Mesenchymal stem cell (in vitro differentiated cells and primary cell): Measurements from ENCODE around the gene IGIP.
"Not testable (repeated sequence)": the region's sequence is repeated elsewhere in the genome, so short reads cannot be mapped to it uniquely, and the experiment has no call there.

Experiments
- DNase-seq: peaks from one replicate; pipeline ENCODE4 v3.0.0-alpha.2; 2013
- H2AFZ ChIP-seq: one replicate; pipeline ENCODE4 v1.6.1; 2013; ENCODE audit warnings: low read depth, mild to moderate bottlenecking, control low read depth, inconsistent platforms, low read length, moderate library complexity
- H2AK5ac ChIP-seq: 2 replicates; pipeline ENCODE4 v1.6.1; 2013; ENCODE audit warnings: low read length, moderate library complexity, mild to moderate bottlenecking, inconsistent platforms; ENCODE audit not compliant: severe bottlenecking
- H2BK120ac ChIP-seq: one replicate; pipeline ENCODE4 v1.6.1; 2013; ENCODE audit warnings: low read depth, mild to moderate bottlenecking, inconsistent platforms, low read length, moderate library complexity
- H2BK12ac ChIP-seq, 2 experiments: one replicate each; pipeline ENCODE4 v1.6.1; 2013; ENCODE audit warnings: inconsistent platforms in 2 of 2, low read length in 2 of 2, mild to moderate bottlenecking in 2 of 2, moderate library complexity in 2 of 2, control low read depth in 1 of 2
- H2BK15ac ChIP-seq: one replicate; pipeline ENCODE4 v1.6.1; 2013; ENCODE audit warnings: mild to moderate bottlenecking, low read depth, inconsistent platforms; ENCODE audit not compliant: poor library complexity, severe bottlenecking
- H2BK5ac ChIP-seq: 2 replicates; pipeline ENCODE4 v1.6.1; 2013; ENCODE audit warnings: low read depth, mild to moderate bottlenecking, low read length, control low read depth, inconsistent platforms; ENCODE audit not compliant: poor library complexity, severe bottlenecking
- H3K14ac ChIP-seq, 2 experiments: one replicate each; pipeline ENCODE4 v1.6.1; 2013; ENCODE audit warnings: inconsistent platforms in 2 of 2, low read length in 2 of 2, control low read depth in 1 of 2, mild to moderate bottlenecking in 1 of 2, moderate library complexity in 1 of 2
- H3K18ac ChIP-seq, 2 experiments: one replicate each; pipeline ENCODE4 v1.6.1; 2013; ENCODE audit warnings: inconsistent platforms in 2 of 2, low read length in 2 of 2, control low read depth in 1 of 2, low read depth in 1 of 2, mild to moderate bottlenecking in 1 of 2
- H3K23ac ChIP-seq, 2 experiments: one replicate each; pipeline ENCODE4 v1.6.1; 2013; ENCODE audit warnings: inconsistent platforms in 2 of 2, low read length in 2 of 2, mild to moderate bottlenecking in 2 of 2, moderate library complexity in 2 of 2, control low read depth in 1 of 2
- H3K27ac ChIP-seq: 2 replicates; pipeline ENCODE4 v1.5.1; 2013; ENCODE audit warnings: mild to moderate bottlenecking, moderate library complexity, low read length, control low read depth, inconsistent platforms; ENCODE audit not compliant: poor library complexity, severe bottlenecking
- H3K27me3 ChIP-seq, 2 experiments: 2 replicates each; pipeline versions ENCODE4 v1.6.1 to v1.7.0; 2013; ENCODE audit warnings: low read length in 2 of 2, mild to moderate bottlenecking in 2 of 2, moderate library complexity in 2 of 2, control low read depth in 1 of 2, inconsistent platforms in 1 of 2; ENCODE audit not compliant: control insufficient read depth in 1 of 2, insufficient read depth in 1 of 2
- H3K36me3 ChIP-seq, 2 experiments: 2 replicates each; pipeline versions ENCODE4 v1.6.1 to v1.7.0; 2013; ENCODE audit warnings: low read length in 2 of 2, control low read depth in 1 of 2, inconsistent platforms in 1 of 2, low read depth in 1 of 2, mild to moderate bottlenecking in 1 of 2; ENCODE audit not compliant: insufficient read depth in 2 of 2, control insufficient read depth in 1 of 2
- H3K4ac ChIP-seq, 2 experiments: one replicate each; pipeline ENCODE4 v1.6.1; 2013; ENCODE audit warnings: inconsistent platforms in 2 of 2, low read length in 2 of 2, mild to moderate bottlenecking in 2 of 2, moderate library complexity in 2 of 2, control low read depth in 1 of 2, low read depth in 1 of 2
- H3K4me1 ChIP-seq: 2 replicates; pipeline ENCODE4 v1.6.1; 2013; ENCODE audit warnings: low read depth, low read length, control low read depth; ENCODE audit not compliant: control insufficient read depth, insufficient read depth
- H3K4me2 ChIP-seq: 2 replicates; pipeline ENCODE4 v1.6.1; 2013; ENCODE audit warnings: low read length, mild to moderate bottlenecking, inconsistent platforms; ENCODE audit not compliant: poor library complexity, severe bottlenecking
- H3K4me3 ChIP-seq, 2 experiments: 2 replicates each; pipeline versions ENCODE4 v1.5.1 to v1.7.0; 2013; ENCODE audit warnings: low read length in 2 of 2, mild to moderate bottlenecking in 2 of 2, control low read depth in 1 of 2, low read depth in 1 of 2; ENCODE audit not compliant: insufficient read depth in 1 of 2
- H3K79me1 ChIP-seq: replicated peaks from 2 replicates; pipeline ENCODE4 v1.6.1; 2013; ENCODE audit warnings: mild to moderate bottlenecking, control low read depth, low read length, inconsistent platforms; ENCODE audit not compliant: poor library complexity, severe bottlenecking
- H3K9ac ChIP-seq: 2 replicates; pipeline ENCODE4 v1.7.0; 2013; ENCODE audit warnings: mild to moderate bottlenecking, low read length, moderate library complexity
- H3K9me3 ChIP-seq: 2 replicates; pipeline ENCODE4 v1.7.0; 2013; ENCODE audit warnings: mild to moderate bottlenecking, low read length; ENCODE audit not compliant: control insufficient read depth
- H4K8ac ChIP-seq: one replicate; pipeline ENCODE4 v1.6.1; 2013; ENCODE audit warnings: inconsistent platforms, mild to moderate bottlenecking, low read length, moderate library complexity
- H4K91ac ChIP-seq: one replicate; pipeline ENCODE4 v1.6.1; 2013; ENCODE audit warnings: mild to moderate bottlenecking, low read length, inconsistent platforms
- WGBS: methylation state at CpG from one replicate; pipeline ENCODE4 v1.1.7; 2013; ENCODE audit warnings: mixed read lengths; 5-methylcytosine and 5-hydroxymethylcytosine counted together

IGIP gene

DNA sequence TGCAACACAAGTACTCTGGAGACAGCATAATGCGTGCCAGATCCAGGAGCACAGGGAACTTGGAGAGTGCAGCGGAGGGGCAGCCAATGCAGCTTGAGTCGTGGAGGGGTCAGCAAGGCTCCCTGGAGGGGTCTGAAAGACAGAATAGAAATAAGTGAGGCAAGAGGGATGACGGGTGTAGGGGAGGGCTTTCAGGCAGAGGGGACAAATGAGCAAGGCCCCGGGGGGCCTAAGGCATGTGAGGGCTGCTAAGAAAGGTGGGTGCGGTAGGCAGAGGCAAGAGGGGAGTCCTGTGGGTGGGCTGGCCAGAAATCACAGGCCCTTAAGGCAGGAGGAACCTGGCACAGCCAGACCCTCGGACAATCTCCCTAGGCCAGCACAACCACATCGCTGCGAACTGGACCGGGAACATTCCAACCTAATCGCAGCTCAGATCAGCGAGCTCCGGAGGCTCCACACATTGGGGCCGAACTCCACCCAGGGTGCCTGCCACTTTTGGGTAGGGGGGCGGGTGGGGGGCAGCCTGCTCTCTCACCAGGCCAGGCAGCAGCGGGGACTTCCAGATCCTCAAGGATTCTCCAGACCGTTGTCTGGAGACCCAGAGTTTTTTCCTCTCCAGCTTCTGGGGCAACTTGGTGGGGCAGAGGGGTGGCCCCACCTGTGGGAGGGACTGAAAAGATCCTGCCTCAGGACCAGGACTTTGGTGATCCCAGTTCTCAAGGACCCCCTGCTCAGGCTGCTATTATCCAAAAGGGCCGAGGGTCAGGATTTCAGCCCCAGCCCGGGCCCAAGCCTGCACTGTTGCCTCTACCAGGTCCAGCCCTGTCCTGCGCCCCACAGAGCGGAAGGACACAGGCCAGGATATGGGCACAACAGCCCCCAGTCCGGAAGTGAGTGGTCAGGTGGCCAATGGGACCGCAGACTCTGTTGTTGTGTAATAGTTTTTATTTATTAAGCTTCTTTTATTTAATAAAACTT, 26.6 kb downstream of the IGIP start:
- Histone ChIP-seq H3K4ac (no peak overlapping the region), H3K4me2 (no peak overlapping the region), H2BK5ac (no peak overlapping the region), H2BK15ac (no peak overlapping the region), H4K8ac (no peak overlapping the region), H3K18ac (no peak overlapping the region), H3K9ac (no peak overlapping the region), H3K14ac (no peak overlapping the region), H3K27ac (no peak overlapping the region), H4K91ac (no peak overlapping the region), H3K4me3 (no peak overlapping the region), H2AK5ac (no peak overlapping the region), H2BK120ac (no peak overlapping the region), H3K79me1 (peaks cover 9% of the 10 kb centered on the region), H2AFZ (no peak overlapping the region), H3K4me1 (peaks cover under 1% of the 10 kb centered on the region), H3K27me3 (peaks cover 0 to 45% of the 10 kb centered on the region in 2 experiments), H3K23ac (no peak overlapping the region), H3K36me3 (no peaks in the 10 kb centered on the region), H3K9me3 (no peaks in the 10 kb centered on the region), H2BK12ac (no peak overlapping the region)
- no peak for DNase-seq
- 65% methylated on average over 21 of the region's 23 CpGs for WGBS

DNA sequence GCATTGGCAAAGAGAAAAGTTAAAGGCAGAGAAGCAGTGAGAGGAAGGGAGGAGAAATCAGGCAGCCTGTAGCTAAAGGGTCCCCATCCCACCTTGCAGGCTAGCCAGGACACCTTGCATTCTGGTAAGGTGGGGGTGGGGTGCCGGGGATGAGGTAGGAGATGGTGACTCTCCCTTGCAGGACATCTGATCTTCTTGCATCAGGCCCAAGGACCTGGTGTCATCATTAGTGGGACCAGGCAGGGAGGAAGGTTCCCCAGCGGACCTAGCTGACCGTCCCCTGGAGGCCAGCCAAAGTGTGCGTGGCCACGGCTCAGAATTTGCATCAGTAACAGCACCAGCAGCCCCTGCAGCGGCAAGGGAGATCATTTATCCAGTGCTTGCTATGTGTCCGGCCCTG, 27.5 kb downstream of the IGIP start:
- peaks cover 0 to 36% of the 10 kb centered on the region in 2 experiments for H3K27me3 ChIP-seq
- no peak overlapping the region for H3K14ac ChIP-seq
- no peak overlapping the region for H3K9ac ChIP-seq
- peaks cover 3% of the 10 kb centered on the region for H3K79me1 ChIP-seq
- no peak overlapping the region for H2BK5ac ChIP-seq
- no peak overlapping the region for H3K4me2 ChIP-seq
- no peak overlapping the region for H4K91ac ChIP-seq
- peaks cover 3% of the 10 kb centered on the region for H3K4me1 ChIP-seq
- WGBS = 73% methylated on average over 7 of the region's 7 CpGs
- no peak overlapping the region for H4K8ac ChIP-seq
- H3K4ac ChIP-seq = no peak overlapping the region
- no peak overlapping the region for H2BK120ac ChIP-seq
- no peak for DNase-seq
- H2AFZ ChIP-seq = no peak overlapping the region
- H3K9me3 ChIP-seq = no peaks in the 10 kb centered on the region
- no peak overlapping the region for H2AK5ac ChIP-seq
- no peak overlapping the region for H3K18ac ChIP-seq
- no peak overlapping the region for H2BK15ac ChIP-seq
- no peak overlapping the region for H3K4me3 ChIP-seq
- no peaks in the 10 kb centered on the region for H3K36me3 ChIP-seq
- H3K27ac ChIP-seq = no peak overlapping the region
- no peak overlapping the region for H3K23ac ChIP-seq
- H2BK12ac ChIP-seq = no peak overlapping the region

DNA sequence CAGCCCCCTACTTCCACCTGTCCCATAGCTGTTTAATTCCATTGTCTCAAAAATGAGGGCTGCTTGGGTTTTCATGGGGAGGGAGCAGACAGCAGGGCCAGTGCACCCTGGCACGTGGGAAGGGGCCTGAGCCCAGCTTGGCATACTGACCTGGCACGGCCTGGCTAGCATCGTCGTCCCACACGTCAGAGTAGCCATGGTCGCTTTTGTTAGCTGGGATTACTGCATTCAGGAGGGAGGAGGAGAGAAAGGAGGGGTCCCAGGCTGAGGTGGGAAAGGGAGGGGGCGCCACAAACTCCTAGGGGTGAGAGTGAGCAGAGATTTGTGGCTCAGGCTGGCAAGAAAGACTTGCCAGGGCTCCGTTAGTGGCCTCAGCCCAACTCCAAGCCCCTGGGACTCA, 28.2 kb downstream of the IGIP start:
- H2BK5ac ChIP-seq = no peak overlapping the region
- H4K8ac ChIP-seq = no peak overlapping the region
- H3K4me2 ChIP-seq = no peak overlapping the region
- DNase-seq = no peak
- no peak overlapping the region for H2AK5ac ChIP-seq
- no peak overlapping the region for H3K18ac ChIP-seq
- H3K4ac ChIP-seq = no peak overlapping the region
- H3K36me3 ChIP-seq = no peaks in the 10 kb centered on the region
- no peak overlapping the region for H3K4me3 ChIP-seq
- peak overlapping the region; percentile 20 for H3K9ac ChIP-seq
- peaks cover 0 to 31% of the 10 kb centered on the region in 2 experiments for H3K27me3 ChIP-seq
- no peak overlapping the region for H3K14ac ChIP-seq
- H3K9me3 ChIP-seq = no peaks in the 10 kb centered on the region
- 56% methylated on average over 7 of the region's 8 CpGs for WGBS
- no peak overlapping the region for H2BK120ac ChIP-seq
- H2BK15ac ChIP-seq = no peak overlapping the region
- H3K4me1 ChIP-seq = peaks cover 3% of the 10 kb centered on the region
- H2BK12ac ChIP-seq = no peak overlapping the region
- peaks cover 3% of the 10 kb centered on the region for H3K79me1 ChIP-seq
- H4K91ac ChIP-seq = no peak overlapping the region
- no peak overlapping the region for H3K27ac ChIP-seq
- peak overlapping the region in 1 of 2 experiments; percentile 1 for H3K23ac ChIP-seq
- no peak overlapping the region for H2AFZ ChIP-seq

DNA sequence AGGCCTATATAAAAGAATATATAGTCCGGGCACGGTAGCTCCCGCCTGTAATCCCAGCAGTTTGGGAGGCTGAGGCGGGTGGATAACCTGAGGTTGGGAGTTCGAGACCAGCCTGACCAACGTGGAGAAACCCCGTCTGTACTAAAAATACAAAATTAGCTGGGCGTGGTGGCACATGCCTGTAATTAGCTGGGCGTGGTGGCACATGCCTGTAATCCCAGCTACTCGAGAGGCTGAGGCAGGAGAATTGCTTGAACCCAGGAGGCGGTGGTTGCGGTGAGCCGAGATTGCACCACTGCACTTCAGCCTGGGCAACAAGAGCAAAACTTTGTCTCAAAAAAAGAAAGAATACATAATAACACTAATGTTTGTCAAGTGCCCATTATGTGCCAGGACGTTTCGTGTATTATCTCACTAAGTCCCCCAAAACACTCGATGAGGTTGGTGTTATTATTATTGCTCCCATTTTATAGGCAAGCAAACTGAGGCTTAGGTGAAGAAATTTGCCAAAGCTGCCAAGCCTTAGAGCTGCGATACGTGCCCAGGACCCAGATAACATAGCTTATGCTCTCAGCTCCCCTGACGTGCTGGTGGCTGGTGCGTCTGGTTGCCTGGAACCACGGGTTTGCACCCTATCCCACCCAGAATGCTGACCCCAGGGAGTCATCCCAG, 29.1 kb downstream of the IGIP start:
- peak overlapping the region; percentile 20 for H3K9ac ChIP-seq
- not testable (repeated sequence) for H4K91ac ChIP-seq, H3K9me3 ChIP-seq, H3K79me1 ChIP-seq, H2BK120ac ChIP-seq, H3K4ac ChIP-seq, H3K4me1 ChIP-seq, H2AK5ac ChIP-seq, H3K4me3 ChIP-seq, H4K8ac ChIP-seq, H3K14ac ChIP-seq, H3K36me3 ChIP-seq, H3K4me2 ChIP-seq, H2BK15ac ChIP-seq, H3K27ac ChIP-seq, H2BK5ac ChIP-seq, H3K23ac ChIP-seq, H2BK12ac ChIP-seq, DNase-seq, H2AFZ ChIP-seq, H3K18ac ChIP-seq
- 89% methylated on average over 19 of the region's 21 CpGs for WGBS
- peaks cover 0 to 24% of the 10 kb centered on the region in 2 experiments for H3K27me3 ChIP-seq
